ENCODE data around the gene EIF5AL1. TPM values are rescaled to one million over a fixed set of nuclear protein-coding genes. Genes with fewer than 3 reads are reported as not detected.

Gene EIF5AL1
- total and polyA plus RNA-seq, 2 of the 4 experiments (the other 2 are of a cell fraction): 1.1 to 1.4 TPM

- Histone ChIP-seq H3K4me2 (ENCODE audit: low read depth, low read length) (no peak overlapping the region), H3K18ac (ENCODE audit: low read depth, low read length) (no peak overlapping the region), H3K27me3 (ENCODE audit: control insufficient read depth, insufficient read depth, low read length) (peaks cover under 1% of the 10 kb centered on the region; the same call in 1 of the 2 replicates), H3K4ac (ENCODE audit: low read depth, low read length) (no peak overlapping the region), H3K79me1 (ENCODE audit: low read depth in 1 of 2, low read length in 2 of 2) (no peaks in the 10 kb centered on the region), H4K20me1 (ENCODE audit: insufficient read depth, low read length) (no peaks in the 10 kb centered on the region), H2AK5ac (ENCODE audit: low read depth, low read length) (no peak overlapping the region), H3K23ac (ENCODE audit: low read depth, low read length) (no peak overlapping the region), H2BK15ac (ENCODE audit: low read depth, low read length) (no peak overlapping the region), H2BK5ac (ENCODE audit: low read depth, low read length, poor library complexity, severe bottlenecking) (no peak overlapping the region), H4K91ac (ENCODE audit: insufficient read depth, low read depth, low read length) (no peak overlapping the region), H2AFZ (replicated peaks; ENCODE audit: low read length, poor library complexity) (no peak overlapping the region), H3K14ac (replicated peaks; ENCODE audit: low read depth, low read length) (no peak overlapping the region), H3K9ac (ENCODE audit: low read depth, low read length) (no peak overlapping the region), H3K9me3 (ENCODE audit: control insufficient read depth, insufficient read depth, low read length) (no peaks in the 10 kb centered on the region), H3K56ac (ENCODE audit: extremely low read depth, insufficient read depth, low read length) (no peak overlapping the region), H3K9me1 (ENCODE audit: insufficient read depth, low read length) (peaks cover 11% of the 10 kb centered on the region; the same call in 1 of the 2 replicates), H3K4me3 (ENCODE audit: insufficient read depth, low read depth, low read length) (no peak overlapping the region), H2BK120ac (ENCODE audit: low read depth, low read length) (no peak overlapping the region), H4K8ac (ENCODE audit: low read depth in 2 of 2, low read length in 2 of 2) (no peak overlapping the region), H4K5ac (ENCODE audit: low read depth, low read length) (no peak overlapping the region), H3K36me3 (ENCODE audit: control insufficient read depth, insufficient read depth, low read length) (no peaks in the 10 kb centered on the region), H2BK20ac (ENCODE audit: low read depth, low read length) (no peak overlapping the region), H2AK9ac (replicated peaks; ENCODE audit: low read depth, low read length, poor library complexity) (no peak overlapping the region), H3K4me1 (ENCODE audit: control insufficient read depth, insufficient read depth, low read length) (peaks cover 10% of the 10 kb centered on the region; the same call in 1 of the 2 replicates), H3K27ac (ENCODE audit: insufficient read depth, low read length) (no peak overlapping the region)
- 100% methylated on average over 3 of the region's 7 CpGs; no CpG with 5 or more reads in 1 of the 2 experiments for WGBS, 2 experiments (ENCODE audit: extremely low coverage in 2 of 2, insufficient read length in 1 of 2)
- ATAC-seq (ENCODE audit: low read depth) (no peak), DNase-seq (no peak)
- in situ Hi-C loops (cut with MboI; ENCODE audit: low sequenced_read_pairs) (no loop called here), dilution Hi-C loops (cut with HindIII; ENCODE audit: low sequenced_read_pairs, unreplicated experiment) (no loop called here), intact Hi-C loops (cut with micrococcal nuclease) (no loop called here)
- no peak for TF ChIP-seq RCOR1 (IDR thresholded peaks at IDR 0.05; ENCODE audit: insufficient replicate concordance, low read length)
- TF ChIP-seq ELK1 (IDR thresholded peaks at IDR 0.05; ENCODE audit: borderline replicate concordance, low read depth, low read length): no peak
- no peak for TF ChIP-seq CTCF (conservative IDR thresholded peaks at IDR 0.05; ENCODE audit: low read depth, low read length)
- TF ChIP-seq RAD21 (IDR thresholded peaks at IDR 0.05; ENCODE audit: low read length): no peak
- TF ChIP-seq MAFK (IDR thresholded peaks at IDR 0.05; ENCODE audit: low read depth, low read length): no peak
- no peak for TF ChIP-seq MAZ (IDR thresholded peaks at IDR 0.05; ENCODE audit: borderline replicate concordance, low read depth, low read length)
- no peak for TF ChIP-seq MXI1 (IDR thresholded peaks at IDR 0.05; ENCODE audit: borderline replicate concordance, low read depth, low read length)
- TF ChIP-seq POLR2A (IDR thresholded peaks at IDR 0.05; ENCODE audit: low read depth, low read length): no peak
- TF ChIP-seq CEBPB (IDR thresholded peaks at IDR 0.05; ENCODE audit: low read depth, low read length): no peak
- no peak for TF ChIP-seq RFX5 (IDR thresholded peaks at IDR 0.05; ENCODE audit: low read depth, low read length)
- no peak for TF ChIP-seq CHD1 (IDR thresholded peaks at IDR 0.05; ENCODE audit: low read depth, low read length)
- TF ChIP-seq BHLHE40 (IDR thresholded peaks at IDR 0.05; ENCODE audit: low read depth, low read length): no peak
- TF ChIP-seq FOS (IDR thresholded peaks at IDR 0.05; ENCODE audit: low read depth, low read length): no peak
- TF ChIP-seq NFE2L2 (IDR thresholded peaks at IDR 0.05; ENCODE audit: low read depth, low read length): no peak
- TF ChIP-seq SMC3 (IDR thresholded peaks at IDR 0.05; ENCODE audit: low read depth, low read length): no peak
- TF ChIP-seq USF2 (IDR thresholded peaks at IDR 0.05; ENCODE audit: low read depth, low read length): no peak
- POLR2A ChIA-PET (ENCODE audit: unreplicated experiment): no interaction called here
- BruUV-seq (replicated peaks): no TSS peak
- CTCF ChIA-PET: no interaction called here
Observed at GRCh38 chr10:79472449-79472848, 39.9 kb upstream of the EIF5AL1 start.

All from IMR-90 (cell line).